IPS-20b (cell line): ENCODE results near the gene ANKUB1.

ENCODE experiments used
- H3K27ac ChIP-seq: one replicate; pipeline ENCODE4 v1.5.1; 2013; ENCODE audit warnings: low read length
- H3K27me3 ChIP-seq: 2 replicates; pipeline ENCODE4 v1.6.1; 2013; ENCODE audit warnings: mild to moderate bottlenecking, low read length, inconsistent platforms; ENCODE audit not compliant: insufficient read depth
- H3K36me3 ChIP-seq: 2 replicates; pipeline ENCODE4 v1.6.1; 2013; ENCODE audit warnings: low read depth, mild to moderate bottlenecking, inconsistent platforms, low read length, moderate library complexity; ENCODE audit not compliant: insufficient read depth
- H3K4me1 ChIP-seq: 2 replicates; pipeline ENCODE4 v1.6.1; 2013; ENCODE audit warnings: mild to moderate bottlenecking, control low read depth, inconsistent platforms, low read length, moderate library complexity; ENCODE audit not compliant: insufficient read depth
- H3K4me3 ChIP-seq: 2 replicates; pipeline ENCODE4 v1.5.1; 2013; ENCODE audit warnings: mild to moderate bottlenecking, low read length, inconsistent platforms
- H3K9ac ChIP-seq: 2 replicates; pipeline ENCODE4 v1.6.1; 2013; ENCODE audit warnings: low read depth, mild to moderate bottlenecking, inconsistent platforms, low read length, moderate library complexity
- H3K9me3 ChIP-seq: 2 replicates; pipeline ENCODE4 v1.6.1; 2013; ENCODE audit warnings: mild to moderate bottlenecking, low read depth, low read length, inconsistent platforms; ENCODE audit not compliant: insufficient read depth

ANKUB1 gene

GRCh38 chr3:149819432-149819831 is 27.1 kb upstream of the ANKUB1 start:
- H3K27me3 ChIP-seq: no peaks in the 10 kb centered on the region
- peaks cover 6% of the 10 kb centered on the region; the same call in 1 of the 2 replicates for H3K9me3 ChIP-seq
- no peaks in the 10 kb centered on the region for H3K36me3 ChIP-seq
- H3K4me1 ChIP-seq: peaks cover 13% of the 10 kb centered on the region
- no peak overlapping the region for H3K4me3 ChIP-seq
- no peak overlapping the region for H3K27ac ChIP-seq
- H3K9ac ChIP-seq: no peak overlapping the region

GRCh38 chr3:149816986-149817385 is 24.6 kb upstream of the ANKUB1 start:
- Histone ChIP-seq H3K27me3 (no peaks in the 10 kb centered on the region), H3K9me3 (peaks cover 4% of the 10 kb centered on the region; the same call in 1 of the 2 replicates), H3K27ac (no peak overlapping the region), H3K4me1 (peaks cover 17% of the 10 kb centered on the region), H3K36me3 (no peaks in the 10 kb centered on the region), H3K4me3 (no peak overlapping the region), H3K9ac (no peak overlapping the region)

DNA sequence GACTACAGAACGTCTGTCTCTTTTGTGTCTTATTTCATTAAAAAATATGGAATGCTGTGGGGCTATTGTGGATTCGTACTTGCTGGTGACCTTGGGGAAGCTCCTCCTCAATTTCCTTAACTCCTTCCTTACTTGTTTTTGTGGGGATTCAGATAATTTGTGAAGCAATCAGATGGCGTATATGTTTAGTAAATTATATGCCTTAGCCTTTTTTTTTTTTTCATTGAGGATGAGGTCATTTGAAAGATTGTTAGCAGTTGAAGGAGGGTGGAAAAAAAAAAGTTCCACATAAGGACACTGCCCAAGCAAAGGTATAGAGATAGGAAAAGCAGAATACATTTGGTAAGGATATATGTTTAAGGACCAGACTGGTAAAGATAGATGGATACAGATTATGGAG is 24.0 kb upstream of the ANKUB1 start:
- Histone ChIP-seq H3K36me3 (no peaks in the 10 kb centered on the region), H3K4me1 (peaks cover 17% of the 10 kb centered on the region), H3K9me3 (no peaks in the 10 kb centered on the region), H3K4me3 (no peak overlapping the region; the same call in 1 of the 2 replicates), H3K27me3 (no peaks in the 10 kb centered on the region), H3K9ac (no peak overlapping the region), H3K27ac (no peak overlapping the region)

DNA sequence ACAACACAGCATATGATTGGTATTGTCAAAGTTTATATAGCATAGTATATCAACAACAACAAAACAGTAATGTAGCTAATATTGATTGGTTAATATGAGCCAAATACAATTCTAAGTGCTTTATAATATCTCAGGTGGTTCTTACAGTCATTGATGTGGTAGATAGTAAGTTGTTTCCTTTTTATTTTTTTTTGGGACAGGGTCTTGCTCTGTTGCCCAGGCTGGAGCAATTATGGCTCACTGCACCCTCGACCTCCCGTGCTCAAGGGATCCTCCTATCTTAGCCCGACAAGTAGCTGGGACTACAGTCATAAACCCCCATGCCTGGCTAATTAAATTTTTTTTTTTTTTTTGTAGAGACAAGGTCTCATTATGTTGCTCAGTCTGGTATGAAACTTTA is 23.4 kb upstream of the ANKUB1 start:
- no peaks in the 10 kb centered on the region for H3K36me3 ChIP-seq
- H3K9ac ChIP-seq: no peak overlapping the region
- no peaks in the 10 kb centered on the region for H3K27me3 ChIP-seq
- H3K9me3 ChIP-seq: no peaks in the 10 kb centered on the region
- peaks cover 17% of the 10 kb centered on the region for H3K4me1 ChIP-seq
- no peak overlapping the region for H3K27ac ChIP-seq
- H3K4me3 ChIP-seq: no peak overlapping the region; the same call in 1 of the 2 replicates

DNA sequence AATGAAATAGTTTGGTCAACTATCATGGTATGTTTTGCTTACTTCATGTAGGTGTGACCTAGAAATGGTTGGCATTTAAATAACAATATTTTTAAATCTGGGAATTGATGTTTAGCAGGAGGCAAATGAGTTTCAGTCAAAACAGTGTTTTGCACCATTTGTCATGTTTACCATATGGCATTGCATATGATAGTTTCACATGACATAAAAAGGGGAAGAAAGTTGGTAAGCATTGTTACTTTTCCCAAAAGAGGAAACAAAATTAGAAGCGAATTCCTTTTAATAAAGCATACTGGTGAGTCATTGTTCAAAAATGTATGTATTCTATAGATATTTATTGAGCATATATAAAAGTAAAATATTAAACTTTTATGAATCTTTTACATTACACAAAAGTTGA is 23.0 kb upstream of the ANKUB1 start:
- Histone ChIP-seq H3K4me1 (peaks cover 17% of the 10 kb centered on the region), H3K4me3 (peak overlapping the region; percentile 96), H3K36me3 (no peaks in the 10 kb centered on the region), H3K9me3 (no peaks in the 10 kb centered on the region), H3K27me3 (no peaks in the 10 kb centered on the region), H3K9ac (no peak overlapping the region; the same call in 1 of the 2 replicates), H3K27ac (no peak overlapping the region)

- peak overlapping the region; percentile 90 for H3K9ac ChIP-seq
- no peaks in the 10 kb centered on the region for H3K36me3 ChIP-seq
- H3K27me3 ChIP-seq: no peaks in the 10 kb centered on the region
- peaks cover 17% of the 10 kb centered on the region for H3K4me1 ChIP-seq
- H3K4me3 ChIP-seq: peak overlapping the region; percentile 96
- peak overlapping the region; percentile 41 for H3K27ac ChIP-seq
- H3K9me3 ChIP-seq: no peaks in the 10 kb centered on the region
Observed at GRCh38 chr3:149813367-149814281, 21.3 kb upstream of the ANKUB1 start.

DNA sequence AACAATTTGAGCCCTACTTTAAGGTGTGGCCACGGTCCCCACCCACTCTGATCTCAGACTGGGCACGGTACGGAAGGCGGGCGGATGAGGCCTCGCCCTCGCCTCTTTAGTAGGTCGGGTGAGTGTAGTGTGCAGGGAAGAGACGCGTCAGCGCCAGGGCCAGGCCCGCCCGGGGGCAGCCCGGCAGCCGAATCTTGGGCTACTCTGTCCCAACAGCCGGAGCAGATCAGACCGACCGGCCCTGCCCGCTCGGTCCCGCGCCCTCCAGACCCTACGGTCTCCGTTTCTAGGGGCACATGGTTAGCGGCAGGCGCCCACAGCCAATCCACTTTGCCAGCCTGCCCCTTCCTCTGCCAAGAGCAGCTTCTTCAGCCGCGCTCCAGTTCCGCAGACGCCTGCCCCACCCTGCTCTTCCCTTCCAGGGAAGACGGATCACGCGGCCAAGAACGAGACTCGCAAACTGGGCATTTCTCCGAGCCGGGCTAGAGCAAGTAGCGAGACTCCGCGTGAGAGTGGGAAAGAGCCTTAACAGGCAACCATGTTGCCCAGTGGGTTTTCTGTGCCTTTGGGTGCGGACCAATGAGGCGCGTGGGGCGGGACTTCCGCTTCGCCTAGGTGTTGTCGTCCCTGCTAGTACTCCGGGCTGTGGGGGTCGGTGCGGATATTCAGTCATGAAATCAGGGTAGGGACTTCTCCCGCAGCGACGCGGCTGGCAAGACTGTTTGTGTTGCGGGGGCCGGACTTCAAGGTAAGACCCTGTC is 20.4 kb upstream of the ANKUB1 start, which contains the start of gene RNF13:
TSS of gene RNF13 (plus strand) at position 610 of the 761 bp plus-strand sequence. CDS start 32,812 bp downstream, outside the sequence.
- no peaks in the 10 kb centered on the region for H3K9me3 ChIP-seq
- H3K27me3 ChIP-seq: no peaks in the 10 kb centered on the region
- peak within 1 kb of the TSS; percentile 41 for H3K27ac ChIP-seq
- peak within 1 kb of the TSS; percentile 90 for H3K9ac ChIP-seq
- H3K4me1 ChIP-seq: peaks cover 17% of the 10 kb centered on the region
- H3K4me3 ChIP-seq: peak within 1 kb of the TSS; percentile 96
- no peaks in the 10 kb centered on the region for H3K36me3 ChIP-seq

DNA sequence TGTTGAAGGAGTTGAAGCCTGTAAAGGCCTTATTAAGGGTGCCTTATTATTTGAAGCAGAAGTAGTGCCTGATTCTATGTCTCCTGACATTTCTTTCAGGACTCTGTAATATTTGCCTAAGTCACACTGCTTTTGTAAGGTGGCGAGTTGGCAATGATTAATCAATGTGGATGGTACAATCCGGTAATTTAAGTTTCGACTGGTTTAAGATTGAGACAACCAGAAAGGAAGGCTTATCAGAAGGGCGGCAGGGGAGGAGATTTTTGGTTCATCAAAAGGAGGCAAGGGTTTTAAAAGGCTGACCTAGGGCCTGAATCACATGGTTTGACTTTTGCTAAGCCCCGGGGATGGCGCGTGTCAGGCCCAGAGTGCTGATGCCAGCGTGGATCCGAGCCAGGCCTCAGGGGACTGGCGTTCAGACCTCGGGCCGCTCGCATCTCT is 19.8 kb upstream of the ANKUB1 start:
- H3K27me3 ChIP-seq: no peaks in the 10 kb centered on the region
- no peaks in the 10 kb centered on the region for H3K36me3 ChIP-seq
- H3K27ac ChIP-seq: no peak overlapping the region
- no peaks in the 10 kb centered on the region for H3K9me3 ChIP-seq
- peak overlapping the region; percentile 90 for H3K9ac ChIP-seq
- peak overlapping the region; percentile 96 for H3K4me3 ChIP-seq
- peaks cover 17% of the 10 kb centered on the region for H3K4me1 ChIP-seq

GRCh38 chr3:149810846-149811245 is 18.5 kb upstream of the ANKUB1 start:
- Histone ChIP-seq H3K36me3 (no peaks in the 10 kb centered on the region), H3K4me3 (no peak overlapping the region), H3K4me1 (peaks cover 14% of the 10 kb centered on the region), H3K9me3 (no peaks in the 10 kb centered on the region), H3K27ac (no peak overlapping the region), H3K9ac (no peak overlapping the region), H3K27me3 (no peaks in the 10 kb centered on the region)

DNA sequence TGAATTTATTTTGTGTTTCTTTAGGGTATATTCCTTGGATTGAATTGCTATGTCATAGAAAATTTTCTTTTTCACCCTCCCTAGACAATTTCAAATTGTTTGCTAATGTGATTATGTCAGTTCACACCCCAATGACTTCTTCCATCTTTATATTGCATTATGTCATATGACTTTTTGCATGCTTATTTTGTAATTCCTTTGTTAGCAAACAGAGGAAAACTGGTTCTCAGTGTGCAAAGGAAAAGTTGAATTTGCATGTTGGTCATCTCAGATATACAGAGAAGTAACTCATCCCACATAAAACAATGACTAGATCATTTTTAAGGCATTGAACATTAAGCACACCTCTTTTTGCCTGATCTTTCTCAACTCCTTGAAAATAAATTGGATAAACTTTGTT is 17.3 kb upstream of the ANKUB1 start:
- Histone ChIP-seq H3K9ac (no peak overlapping the region), H3K27ac (no peak overlapping the region), H3K4me3 (no peak overlapping the region), H3K27me3 (no peaks in the 10 kb centered on the region), H3K36me3 (no peaks in the 10 kb centered on the region), H3K9me3 (no peaks in the 10 kb centered on the region), H3K4me1 (peaks cover 7% of the 10 kb centered on the region; the same call in 1 of the 2 replicates)

DNA sequence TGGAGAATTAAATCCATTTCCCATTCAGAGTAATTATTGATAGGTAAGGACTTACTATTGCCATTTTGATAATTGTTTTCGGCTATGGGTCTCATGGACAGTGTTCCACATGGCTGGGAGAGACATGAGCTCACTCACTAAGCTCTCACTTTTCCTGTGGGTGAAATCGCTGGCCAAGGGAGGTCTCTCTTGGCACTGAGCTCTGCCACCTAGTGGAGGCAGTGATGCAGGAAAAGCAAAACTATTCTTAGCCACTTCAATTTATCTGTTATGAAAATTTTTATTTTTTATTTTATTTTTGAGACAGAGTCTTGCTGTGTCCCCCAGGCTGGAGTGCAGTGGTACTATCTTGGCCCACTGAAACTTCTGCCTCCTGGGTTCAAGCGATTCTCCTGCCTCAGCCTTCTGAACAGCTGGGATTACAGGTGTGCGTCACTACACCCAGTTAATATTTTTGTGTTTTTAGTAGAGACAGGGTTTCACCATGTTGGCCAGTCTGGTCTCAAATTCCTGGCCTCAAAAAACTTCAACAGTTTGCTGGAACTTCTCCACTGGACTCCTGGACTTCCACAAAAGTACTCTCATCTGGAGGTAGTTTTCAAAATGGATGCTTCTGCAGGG is 16.0 kb upstream of the ANKUB1 start:
- Histone ChIP-seq H3K27ac (no peak overlapping the region), H3K27me3 (no peaks in the 10 kb centered on the region), H3K4me1 (no peaks in the 10 kb centered on the region; the same call in 1 of the 2 replicates), H3K36me3 (no peaks in the 10 kb centered on the region), H3K4me3 (no peak overlapping the region), H3K9ac (no peak overlapping the region), H3K9me3 (no peaks in the 10 kb centered on the region)
